Stimulated activated naive CD8-positive, alpha-beta T cell treated with anti-CD3 and anti-CD28 coated beads, Interleukin-15, Interleukin-2, amounts not matched to agents 100 ng/mL and 50 ng/mL, for 24 hours (primary cell): ENCODE data around the gene LENG1.
"Not testable (repeated sequence)": the region's sequence is repeated elsewhere in the genome, so short reads cannot be mapped to it uniquely, and the experiment has no call there.

Experiments used
- H3K27ac Mint-ChIP-seq: one replicate; pipeline ENCODE4 v1.8.0; 2021; ENCODE audit warnings: mild to moderate bottlenecking, mixed read lengths
- H3K27me3 Mint-ChIP-seq: one replicate; pipeline ENCODE4 v1.8.0; 2021; ENCODE audit warnings: mixed read lengths
- H3K36me3 Mint-ChIP-seq: one replicate; pipeline ENCODE4 v1.8.0; 2021; ENCODE audit warnings: low read depth, mixed read lengths
- H3K4me1 Mint-ChIP-seq: one replicate; pipeline ENCODE4 v1.8.0; 2021; ENCODE audit warnings: low read depth, mixed read lengths
- H3K4me3 Mint-ChIP-seq: one replicate; pipeline ENCODE4 v1.8.0; 2021; ENCODE audit warnings: mild to moderate bottlenecking, mixed read lengths
- H3K9me3 Mint-ChIP-seq: one replicate; pipeline ENCODE4 v1.8.0; 2021; ENCODE audit warnings: mixed read lengths

LENG1 gene

DNA sequence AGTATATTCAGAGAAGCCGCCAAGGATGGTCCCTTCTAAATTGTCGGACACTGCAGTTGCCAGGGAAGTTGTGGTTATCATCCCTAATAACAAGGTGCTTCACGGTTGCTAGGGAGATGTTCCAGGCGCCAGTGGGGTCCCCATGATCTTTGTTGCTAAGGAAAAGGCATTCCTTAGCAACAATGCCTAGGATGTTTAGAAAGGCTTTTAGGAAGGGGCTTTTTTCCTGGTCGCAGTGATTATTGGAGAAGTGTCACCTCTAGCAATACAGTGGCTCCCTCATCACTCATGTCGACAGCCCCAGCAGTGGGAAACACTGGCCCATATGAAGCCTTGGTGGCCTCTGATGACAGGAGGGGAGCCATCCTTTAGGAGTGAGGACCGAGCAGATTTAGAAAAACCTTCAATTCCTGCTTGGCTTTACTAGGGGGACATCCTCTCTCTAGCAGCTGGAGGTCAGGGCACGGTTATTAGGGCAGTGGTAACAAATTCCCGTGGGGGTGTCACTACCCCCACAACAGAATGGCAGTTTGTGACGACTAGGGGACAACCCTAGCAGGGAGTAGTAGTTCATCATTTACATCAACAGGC, 19.8 kb upstream of the LENG1 start:
- no peak overlapping the region for H3K4me3 Mint-ChIP-seq
- peaks cover 34% of the 10 kb centered on the region for H3K36me3 Mint-ChIP-seq
- no peaks in the 10 kb centered on the region for H3K27me3 Mint-ChIP-seq
- H3K4me1 Mint-ChIP-seq, result no peaks in the 10 kb centered on the region
- H3K9me3 Mint-ChIP-seq, result no peaks in the 10 kb centered on the region
- no peak overlapping the region for H3K27ac Mint-ChIP-seq

DNA sequence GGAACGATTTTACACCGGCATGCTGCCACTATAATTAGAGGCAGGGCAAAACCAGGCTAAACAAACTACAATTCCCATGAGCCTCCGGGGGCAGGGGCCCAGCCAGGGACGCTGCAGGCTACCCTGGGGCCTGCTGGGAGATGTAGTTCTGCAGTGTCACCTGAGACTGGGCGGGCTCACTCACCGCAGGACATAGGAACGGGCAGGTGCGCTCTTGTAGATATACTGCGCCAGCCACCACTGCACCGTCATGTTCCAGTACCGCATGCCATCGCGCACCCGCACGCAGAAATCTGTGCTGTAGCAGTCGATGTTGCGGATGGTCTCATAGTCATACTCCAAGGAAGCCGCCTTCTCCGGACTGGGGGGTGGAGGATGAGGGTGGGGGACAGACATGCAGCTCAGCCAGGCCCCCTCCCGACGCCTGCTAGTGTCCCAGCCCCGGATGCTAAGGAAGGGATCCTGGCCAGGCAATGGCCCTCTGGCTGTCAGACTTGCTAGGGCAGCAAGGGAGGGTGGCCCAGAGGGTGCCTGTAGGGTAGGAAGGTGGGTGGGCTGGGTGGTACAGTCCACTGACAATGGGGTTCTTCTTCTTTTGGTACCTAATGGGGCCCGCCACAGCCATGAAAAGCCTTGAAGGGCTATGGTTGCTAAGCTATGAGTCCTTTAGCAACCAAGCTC, 19.2 kb upstream of the LENG1 start:
- Mint-ChIP-seq H3K27me3 (no peaks in the 10 kb centered on the region), H3K27ac (no peak overlapping the region)

DNA sequence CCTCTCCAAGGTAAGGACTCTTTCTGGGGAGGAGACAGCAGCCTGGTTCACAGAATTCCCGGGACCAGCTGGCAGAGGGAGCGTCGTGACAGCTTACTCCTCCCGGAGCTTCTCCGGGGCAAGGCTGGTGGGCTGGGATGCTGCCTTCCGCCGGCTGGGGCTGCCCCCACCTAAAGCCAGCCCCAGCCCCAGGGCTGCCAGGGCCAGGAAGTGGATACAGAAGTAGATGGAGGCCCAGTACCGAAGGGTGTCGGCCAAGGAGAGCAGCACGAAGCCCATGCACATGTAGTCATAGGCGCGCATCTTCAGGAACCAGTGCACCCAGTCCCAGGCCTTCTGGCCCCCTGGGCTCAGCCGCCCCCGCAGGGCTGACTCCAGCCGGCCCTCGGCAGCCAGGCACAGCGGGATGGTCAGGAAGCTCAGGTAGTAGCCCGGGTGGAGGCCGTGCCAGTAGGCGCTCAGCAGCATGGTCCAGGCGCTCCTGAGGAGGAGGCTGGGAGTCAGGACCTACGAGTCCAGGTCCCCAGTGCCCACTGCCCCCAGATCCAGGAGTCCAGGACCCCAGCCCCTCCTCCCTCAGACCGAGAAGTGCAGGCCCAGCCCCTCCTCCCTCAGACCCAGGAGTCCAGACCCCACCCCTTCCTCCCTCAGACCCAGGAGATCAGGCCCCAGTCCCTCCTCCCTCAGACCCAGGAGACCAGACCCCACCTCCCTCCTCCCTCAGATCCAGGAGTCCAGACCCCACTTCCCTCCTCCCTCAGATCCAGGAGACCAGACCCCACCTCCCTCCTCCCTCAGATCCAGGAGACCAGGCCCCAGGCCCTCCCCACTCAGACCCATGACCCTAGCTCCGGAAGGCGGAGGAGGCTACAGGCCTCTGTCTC, 14.7 kb upstream of the LENG1 start:
- Mint-ChIP-seq H3K27me3 (no peaks in the 10 kb centered on the region), H3K36me3 (peaks cover 18% of the 10 kb centered on the region), H3K4me1 (no peaks in the 10 kb centered on the region), H3K9me3 (no peaks in the 10 kb centered on the region), H3K4me3 (no peak overlapping the region), H3K27ac (no peak overlapping the region)

More for the DNA sequence above, 19.2 kb upstream of the LENG1 start:
- no peaks in the 10 kb centered on the region for H3K4me1 Mint-ChIP-seq
- H3K9me3 Mint-ChIP-seq, result no peaks in the 10 kb centered on the region
- H3K36me3 Mint-ChIP-seq, result peaks cover 28% of the 10 kb centered on the region
- H3K4me3 Mint-ChIP-seq, result no peak overlapping the region

DNA sequence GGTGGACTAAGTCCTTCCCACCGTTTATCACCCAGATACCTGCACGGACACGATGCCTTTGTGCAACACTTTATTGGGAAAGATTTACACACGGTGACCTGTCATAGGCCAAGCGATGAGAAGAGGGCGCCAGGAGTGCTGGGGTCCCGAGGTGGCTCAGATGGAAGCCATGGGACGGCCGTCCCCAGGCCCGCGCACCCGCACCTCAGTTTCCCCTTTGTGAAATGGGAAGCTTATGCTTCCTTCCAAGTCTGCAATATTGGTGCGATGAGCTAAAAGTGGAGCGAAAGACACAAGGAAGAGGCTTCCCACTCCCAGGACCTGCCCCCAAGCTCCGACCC, 13.8 kb upstream of the LENG1 start:
- Mint-ChIP-seq H3K27me3 (no peaks in the 10 kb centered on the region), H3K27ac (no peak overlapping the region), H3K4me3 (no peak overlapping the region), H3K36me3 (peaks cover 17% of the 10 kb centered on the region), H3K9me3 (no peaks in the 10 kb centered on the region), H3K4me1 (no peaks in the 10 kb centered on the region)

DNA sequence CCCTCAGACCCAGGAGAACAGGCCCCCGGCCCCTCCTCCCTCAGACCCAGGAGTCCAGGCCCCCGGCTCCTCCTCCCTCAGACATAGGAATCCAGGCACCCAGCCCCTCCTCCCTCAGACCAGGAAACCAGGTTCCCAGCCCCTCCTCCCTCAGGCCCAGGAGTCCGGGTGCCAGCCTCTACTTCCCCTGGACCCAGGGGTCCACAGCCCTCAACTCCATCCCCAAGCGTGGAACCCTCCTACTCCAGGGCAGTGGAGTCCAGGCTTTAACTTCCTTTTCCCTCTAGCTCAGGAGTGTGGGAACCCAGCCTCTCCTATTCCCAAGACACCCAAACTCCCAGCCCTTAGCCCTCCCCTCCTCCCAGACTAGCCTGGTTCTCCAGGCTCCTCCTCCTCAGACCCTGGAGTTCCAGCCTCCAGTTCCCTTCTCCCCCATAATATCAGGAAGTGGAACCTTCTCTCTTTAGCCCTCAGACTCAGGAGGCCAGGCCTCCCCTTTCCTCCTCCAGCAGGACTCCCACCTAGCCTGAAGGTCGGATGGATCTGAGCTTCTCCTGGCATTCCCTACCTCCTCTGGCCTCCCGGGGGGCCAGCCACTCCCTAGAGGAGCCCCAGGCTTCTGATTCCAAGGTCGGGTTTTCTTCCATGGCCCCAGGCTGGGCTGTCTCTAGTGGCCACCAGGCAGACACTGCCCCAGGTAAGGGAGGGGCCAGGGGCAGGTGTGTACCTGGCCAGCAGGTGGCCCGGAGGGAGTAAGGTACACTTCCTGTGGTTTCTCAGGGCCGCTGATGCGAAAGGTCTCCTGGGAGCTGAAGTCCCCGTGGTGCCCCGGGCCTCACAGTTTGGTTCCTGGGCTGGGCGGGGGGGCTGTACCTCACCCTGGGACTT, 13.2 kb upstream of the LENG1 start, which contains the start of gene TMC4:
TMC4 (minus strand) TSS at position 690 of the 888 bp plus-strand sequence; CDS start at position 647, 43 bp downstream.
- peaks cover 12% of the 10 kb centered on the region for H3K36me3 Mint-ChIP-seq
- H3K4me3 Mint-ChIP-seq, result no peak within 1 kb of the TSS
- no peaks in the 10 kb centered on the region for H3K4me1 Mint-ChIP-seq
- no peaks in the 10 kb centered on the region for H3K9me3 Mint-ChIP-seq
- no peaks in the 10 kb centered on the region for H3K27me3 Mint-ChIP-seq
- H3K27ac Mint-ChIP-seq, result no peak within 1 kb of the TSS

DNA sequence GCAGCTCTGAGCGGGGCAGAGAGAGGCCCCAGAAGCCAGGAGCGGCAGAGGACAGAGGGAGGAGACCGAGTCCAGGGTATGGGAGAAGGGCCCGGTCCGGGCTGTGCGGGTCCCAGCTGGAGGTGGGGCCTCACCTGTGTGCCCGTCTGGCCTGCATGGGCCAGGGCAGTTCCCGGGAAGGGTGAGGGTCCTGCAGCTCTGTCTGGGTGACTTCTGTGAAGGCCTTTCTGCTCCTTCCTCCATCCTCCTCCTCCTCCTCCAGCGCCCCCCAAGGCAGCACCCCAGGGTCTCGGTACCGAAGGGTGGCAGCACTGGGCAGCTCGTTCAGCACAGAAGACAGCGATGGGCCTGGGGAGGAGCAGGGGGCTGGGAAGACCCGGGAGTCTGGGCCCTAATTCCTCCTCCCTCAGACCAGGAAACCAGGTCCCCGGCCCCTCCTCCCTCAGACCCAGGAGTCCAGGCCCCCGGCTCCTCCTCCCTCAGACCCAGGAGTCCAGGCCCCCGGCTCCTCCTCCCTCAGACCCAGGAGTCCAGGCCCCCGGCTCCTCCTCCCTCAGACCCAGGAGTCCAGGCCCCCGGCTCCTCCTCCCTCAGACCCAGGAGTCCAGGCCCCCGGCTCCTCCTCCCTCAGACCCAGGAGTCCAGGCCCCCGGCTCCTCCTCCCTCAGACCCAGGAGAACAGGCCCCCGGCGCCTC, 12.4 kb upstream of the LENG1 start:
- H3K27ac Mint-ChIP-seq, H3K9me3 Mint-ChIP-seq, H3K4me1 Mint-ChIP-seq, H3K27me3 Mint-ChIP-seq, H3K4me3 Mint-ChIP-seq: not testable (repeated sequence)
- H3K36me3 Mint-ChIP-seq, result peaks cover 12% of the 10 kb centered on the region

DNA sequence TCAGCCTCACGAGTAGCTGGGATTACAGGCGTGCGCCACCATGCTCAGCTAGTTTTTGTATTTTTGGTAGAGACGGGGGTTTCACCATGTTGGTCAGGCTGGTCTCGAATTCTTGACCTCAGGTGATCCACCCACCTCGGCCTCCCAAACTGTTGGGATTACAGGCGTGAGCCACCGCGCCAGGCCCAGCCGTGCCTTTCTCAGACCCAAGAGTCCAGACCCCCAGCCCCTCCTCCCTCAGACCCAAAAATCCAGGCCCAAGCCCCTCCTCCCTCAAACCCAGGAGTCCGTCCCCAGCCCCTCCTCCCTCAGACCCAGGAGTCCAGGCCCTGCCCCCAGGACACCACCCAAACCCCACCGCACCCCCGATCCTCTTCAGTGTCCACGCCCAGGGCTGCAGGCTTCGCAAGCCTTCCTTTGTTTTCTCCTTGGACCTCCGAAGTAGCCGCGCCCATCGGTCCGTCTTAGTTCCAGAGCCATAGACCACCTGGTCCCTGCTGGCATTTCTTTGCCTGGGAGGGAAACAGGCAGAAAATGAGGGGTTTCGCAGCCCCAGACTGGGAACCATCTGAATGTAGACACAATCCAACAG, 9.7 kb upstream of the LENG1 start:
- Mint-ChIP-seq H3K9me3 (no peaks in the 10 kb centered on the region), H3K4me1 (peaks cover 7% of the 10 kb centered on the region), H3K36me3 (no peaks in the 10 kb centered on the region), H3K27me3 (peaks cover 11% of the 10 kb centered on the region), H3K4me3 (no peak overlapping the region), H3K27ac (no peak overlapping the region)

DNA sequence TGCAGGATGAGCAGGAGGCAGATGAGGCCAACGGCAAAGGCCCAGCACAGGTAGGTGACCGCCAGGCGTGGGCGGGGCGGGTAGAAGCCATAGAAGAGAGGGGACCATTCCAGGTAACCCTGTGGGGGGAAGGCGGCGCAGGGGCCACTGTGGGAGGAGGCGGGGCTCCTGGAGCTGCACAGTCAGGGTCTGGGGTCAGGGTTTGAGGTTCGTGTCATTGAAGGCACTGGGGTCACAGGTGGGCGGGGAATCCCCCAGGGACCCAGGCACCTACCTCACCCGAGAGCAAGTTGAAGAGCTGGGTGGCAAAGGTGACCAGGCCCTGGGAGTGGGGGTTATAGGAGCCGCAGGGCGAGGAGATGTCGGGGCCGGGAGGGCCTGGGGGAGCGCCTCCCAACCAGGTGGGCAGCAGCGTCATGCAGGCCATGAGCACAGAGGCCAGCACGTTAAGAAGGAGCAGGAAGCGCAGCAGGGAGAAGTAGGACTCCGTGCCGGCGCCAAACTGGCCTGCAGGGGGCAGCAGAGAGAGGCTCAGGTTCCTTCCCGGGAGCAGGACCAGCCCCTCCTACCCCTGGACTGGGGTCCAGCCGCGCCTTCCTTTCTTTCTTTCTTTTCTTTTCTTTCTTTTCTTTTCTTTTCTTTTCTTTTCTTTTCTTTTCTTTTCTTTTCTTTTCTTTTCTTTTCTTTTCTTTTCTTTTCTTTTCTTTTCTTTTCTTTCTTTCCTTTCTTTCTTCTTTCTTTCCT, 8.8 kb upstream of the LENG1 start:
- Mint-ChIP-seq H3K4me3 (no peak overlapping the region), H3K27me3 (peaks cover 13% of the 10 kb centered on the region), H3K9me3 (no peaks in the 10 kb centered on the region), H3K27ac (no peak overlapping the region), H3K36me3 (no peaks in the 10 kb centered on the region), H3K4me1 (peaks cover 13% of the 10 kb centered on the region)

DNA sequence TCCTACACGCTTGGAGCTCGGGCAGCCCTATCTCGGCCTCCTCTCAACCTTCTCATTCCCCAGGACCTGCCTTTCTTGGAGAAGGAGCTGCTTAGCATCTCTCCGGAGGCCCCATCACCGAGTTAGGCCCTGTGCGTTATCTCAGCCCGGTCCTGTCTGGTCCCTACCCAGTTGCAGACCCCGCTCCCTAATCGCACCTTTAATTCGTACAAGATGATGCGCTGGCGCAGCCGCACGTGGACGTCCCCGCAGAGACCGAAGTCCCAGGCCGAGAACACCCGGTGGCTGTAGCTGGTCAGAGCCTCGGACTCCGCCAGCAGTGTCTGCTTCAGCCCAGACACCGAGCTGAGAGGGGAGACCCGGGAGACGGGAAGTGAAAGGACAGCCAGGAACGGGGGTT, 5.7 kb upstream of the LENG1 start:
- Mint-ChIP-seq H3K9me3 (no peaks in the 10 kb centered on the region), H3K4me1 (peaks cover 41% of the 10 kb centered on the region), H3K36me3 (no peaks in the 10 kb centered on the region), H3K4me3 (no peak overlapping the region), H3K27ac (no peak overlapping the region), H3K27me3 (peaks cover 19% of the 10 kb centered on the region)

DNA sequence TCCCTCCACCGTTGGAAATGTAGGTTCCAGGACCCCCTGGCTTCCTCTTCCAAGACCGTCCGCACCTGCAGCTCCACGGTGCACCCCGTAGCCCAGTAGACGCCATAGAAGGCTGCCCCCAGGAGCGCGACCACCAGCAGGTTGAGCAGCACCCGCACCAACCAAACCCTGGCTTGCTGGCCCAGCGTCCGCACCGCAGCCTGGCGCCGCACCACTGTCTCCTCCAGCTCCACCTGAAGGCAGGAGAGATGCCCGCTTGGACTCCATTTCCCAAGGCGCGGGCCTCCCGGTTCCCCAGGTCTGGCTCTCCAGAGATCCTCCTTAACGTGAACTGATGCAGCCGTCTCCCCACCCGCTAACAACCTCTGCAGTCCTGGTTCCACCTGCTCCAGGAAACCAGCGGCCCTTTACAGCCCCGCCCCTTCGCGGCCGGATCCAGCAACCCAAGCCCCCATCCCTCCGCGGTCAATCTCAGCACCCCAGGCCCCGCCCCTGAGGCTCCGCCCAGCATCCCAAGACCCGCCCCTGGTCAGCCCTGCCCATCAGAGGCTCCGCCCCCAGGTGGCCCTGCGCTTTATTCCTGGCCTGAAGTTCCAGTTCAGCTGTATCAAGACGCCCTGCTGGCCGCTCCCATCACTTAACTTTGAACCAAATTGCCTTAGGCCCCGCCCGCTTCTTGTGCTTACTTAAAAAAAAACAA, 5.0 kb upstream of the LENG1 start:
- peak overlapping the region; percentile 57 for H3K4me3 Mint-ChIP-seq

DNA sequence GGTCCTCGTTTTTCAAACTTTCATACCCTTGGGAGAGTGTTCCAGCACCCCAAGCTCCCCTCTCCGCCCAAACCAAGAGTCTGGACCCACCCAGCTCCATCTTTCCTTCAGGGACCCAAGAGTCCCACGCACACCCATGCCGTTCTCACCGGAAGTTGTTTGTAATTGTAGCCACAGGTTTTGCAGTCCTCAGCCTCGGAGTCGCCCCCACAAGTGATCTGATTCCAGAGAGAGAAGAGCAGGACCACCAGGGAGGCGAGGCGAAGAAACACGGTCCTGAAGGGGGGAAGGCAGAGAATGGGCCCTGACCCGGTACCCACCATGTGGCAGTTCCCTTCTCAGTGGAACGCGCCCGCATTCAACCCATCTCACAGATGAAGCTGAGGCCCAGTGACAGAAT, 3.4 kb upstream of the LENG1 start:
- H3K27ac Mint-ChIP-seq, result no peak overlapping the region
- no peaks in the 10 kb centered on the region for H3K9me3 Mint-ChIP-seq
- peak overlapping the region; percentile 79 for H3K4me3 Mint-ChIP-seq
- H3K36me3 Mint-ChIP-seq, result peaks cover 3% of the 10 kb centered on the region
- peaks cover 63% of the 10 kb centered on the region for H3K4me1 Mint-ChIP-seq
- peaks cover 19% of the 10 kb centered on the region for H3K27me3 Mint-ChIP-seq

More for the DNA sequence above, 5.0 kb upstream of the LENG1 start:
- H3K4me1 Mint-ChIP-seq, result peaks cover 48% of the 10 kb centered on the region
- no peak overlapping the region for H3K27ac Mint-ChIP-seq
- H3K36me3 Mint-ChIP-seq, result peaks cover 1% of the 10 kb centered on the region
- H3K9me3 Mint-ChIP-seq, result no peaks in the 10 kb centered on the region
- H3K27me3 Mint-ChIP-seq, result peaks cover 19% of the 10 kb centered on the region

DNA sequence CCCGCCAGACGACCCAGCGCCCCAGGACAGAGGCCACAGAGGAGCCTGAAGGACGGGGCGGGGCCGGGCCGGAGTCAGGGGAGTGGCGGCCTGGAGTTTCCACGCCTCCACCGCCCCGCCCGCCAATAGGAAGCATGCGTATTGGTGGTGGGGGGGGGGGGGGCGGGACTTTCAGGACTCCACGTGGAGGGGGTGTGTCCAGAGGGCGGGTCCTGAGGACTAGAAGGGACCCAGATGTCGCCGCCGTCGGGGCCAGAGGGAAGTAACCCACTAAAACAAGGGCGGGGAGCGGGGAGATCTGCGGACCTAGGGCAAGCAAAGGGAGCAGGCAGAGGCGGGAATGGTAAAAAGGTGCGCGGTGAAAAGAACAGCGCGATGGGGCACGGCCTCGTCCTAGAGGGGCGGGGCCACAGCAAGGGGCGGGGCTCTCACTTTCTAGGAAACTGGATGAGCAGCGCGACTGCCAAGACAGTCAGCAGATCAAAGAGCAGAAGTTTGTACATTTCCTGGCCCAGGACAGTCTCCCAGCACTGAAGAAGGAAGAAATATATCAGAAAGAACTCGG, 2.8 kb upstream of the LENG1 start:
- Mint-ChIP-seq H3K36me3 (peaks cover 3% of the 10 kb centered on the region), H3K4me3 (peak overlapping the region; percentile 79), H3K9me3 (no peaks in the 10 kb centered on the region), H3K27ac (peak overlapping the region; percentile 38), H3K27me3 (peaks cover 19% of the 10 kb centered on the region), H3K4me1 (peaks cover 67% of the 10 kb centered on the region)
